PC-3 (cell line): Measurements from ENCODE around the gene HOXA6. TPM values are rescaled to one million over a fixed set of nuclear protein-coding genes. Genes with fewer than 3 reads are reported as not detected.

Experiments used
- ATAC-seq: fragments of 200-7000 bp; cut with Tn5 transposase; 2 replicates; pipeline ENCODE4 v1.9.1; 2020; ENCODE audit warnings: mild to moderate bottlenecking, moderate library complexity
- BruUV-seq: library from RNA; stranded (reverse); fragments of 400-500 nt; replicated peaks from 2 replicates; lab custom pipeline; 2021; lab: Mats Ljungman, UMichigan
- CTCF ChIA-PET: fragments of 300-600 bp; sonication (Branson Sonifier 250); formaldehyde crosslinking; loops from one replicate; lab custom pipeline; 2022; ENCODE audit warnings: antibody characterized with exemption; lab: Charles Lee
- POLR2A ChIA-PET: fragments of 300-600 bp; sonication (Branson Sonifier 250); formaldehyde crosslinking; loops from one replicate; lab custom pipeline; 2022; ENCODE audit warnings: antibody characterized with exemption; ENCODE audit not compliant: unreplicated experiment; lab: Charles Lee
- DNase-seq: peaks from one replicate; pipeline ENCODE4 v3.0.0-alpha.2; 2015
- H2AFZ ChIP-seq: fragments of 300-600 bp; sonication (generic); 2 replicates; pipeline ENCODE4 v1.6.0; 2016; ENCODE audit warnings: antibody characterized with exemption, low read length
- H3F3A ChIP-seq: fragments of 300-600 bp; sonication (generic); one replicate; pipeline ENCODE4 v1.6.0; 2017; ENCODE audit warnings: antibody characterized with exemption, low read length, control low read depth, mild to moderate bottlenecking; ENCODE audit not compliant: unreplicated experiment
- H3K27ac ChIP-seq: fragments of 300-600 bp; sonication (generic); 2 replicates; pipeline ENCODE4 v1.5.1; 2016; ENCODE audit warnings: mild to moderate bottlenecking, low read length
- H3K27me3 ChIP-seq: fragments of 300-600 bp; sonication (generic); 2 replicates; pipeline ENCODE4 v1.6.1; 2016; ENCODE audit warnings: low read length, mixed read lengths
- H3K36me3 ChIP-seq: fragments of 300-600 bp; sonication (generic); 2 replicates; pipeline ENCODE4 v1.6.1; 2016; ENCODE audit warnings: low read depth, mixed run types, low read length, mixed read lengths
- H3K4me1 ChIP-seq: fragments of 300-600 bp; sonication (generic); 2 replicates; pipeline ENCODE4 v1.5.1; 2016; ENCODE audit warnings: low read length; ENCODE audit not compliant: insufficient read depth
- H3K4me2 ChIP-seq: fragments of 300-600 bp; sonication (generic); 2 replicates; pipeline ENCODE4 v1.6.0; 2016; ENCODE audit warnings: low read length
- H3K4me3 ChIP-seq: fragments of 300-600 bp; sonication (generic); 2 replicates; pipeline ENCODE4 v1.5.1; 2016; ENCODE audit warnings: mild to moderate bottlenecking, low read length, mixed read lengths
- H3K79me2 ChIP-seq: fragments of 300-600 bp; sonication (generic); 2 replicates; pipeline ENCODE4 v1.6.1; 2017; ENCODE audit warnings: low read length, mixed read lengths
- H3K9ac ChIP-seq: fragments of 300-600 bp; sonication (generic); 2 replicates; pipeline ENCODE4 v1.6.0; 2016; ENCODE audit warnings: mild to moderate bottlenecking, low read length
- H3K9me2 ChIP-seq: fragments of 300-600 bp; sonication (generic); replicated peaks from 2 replicates; pipeline ENCODE4 v1.6.1; 2016; ENCODE audit warnings: mixed run types, low read length, mixed read lengths
- H3K9me3 ChIP-seq: fragments of 300-600 bp; sonication (generic); 2 replicates; pipeline ENCODE4 v1.6.1; 2016; ENCODE audit warnings: low read length, mixed read lengths
- H4K20me1 ChIP-seq: fragments of 300-600 bp; sonication (generic); 2 replicates; pipeline ENCODE4 v1.6.1; 2016; ENCODE audit warnings: low read length, mixed read lengths
- CTCF ChIP-seq: fragments of 300-600 bp; sonication (generic); conservative IDR thresholded peaks from 2 replicates; pipeline ENCODE4 v1.5.1; 2017; ENCODE audit warnings: antibody characterized with exemption, low read depth, mild to moderate bottlenecking, low read length
- EZH2 ChIP-seq: fragments of 300-600 bp; sonication (generic); IDR thresholded peaks from one replicate; pipeline ENCODE4 v1.6.1; 2017; ENCODE audit warnings: antibody characterized with exemption, mild to moderate bottlenecking, low read length; ENCODE audit not compliant: unreplicated experiment
- EZH2phosphoT487 ChIP-seq: fragments of 300-600 bp; sonication (generic); IDR thresholded peaks from 2 replicates; pipeline ENCODE4 v1.6.1; 2018; ENCODE audit warnings: mild to moderate bottlenecking, antibody characterized with exemption, low read length, borderline replicate concordance
- intact Hi-C: fragments of 100-400 bp; cut with micrococcal nuclease; formaldehyde crosslinking; loops from 2 replicates; pipeline ENCODE4 v1.9.0; 2023
- total RNA-seq: library from RNA; depleted of rRNA; stranded (reverse); fragments of >200 nt; gene quantifications from 2 replicates; pipeline ENCODE4 v1.2.3, GENCODE V29; 2014

HOXA6 gene
- total RNA-seq, 1 experiment from 2014 or later, result 8.3 TPM

GRCh38 chr7:27192546-27193334, 45.2 kb upstream of the HOXA6 start:
- H3K9me3 ChIP-seq, result no peaks in the 10 kb centered on the region
- intact Hi-C loops, result no loop called here
- peak overlapping the region; percentile 97 for H3K9ac ChIP-seq

GRCh38 chr7:27191833-27192545, 44.4 kb upstream of the HOXA6 start:
- Histone ChIP-seq H3K27ac (peak overlapping the region; percentile 97), H3K9me3 (no peaks in the 10 kb centered on the region), H3K9me2 (no peaks in the 10 kb centered on the region), H3K36me3 (no peaks in the 10 kb centered on the region), H3K27me3 (no peaks in the 10 kb centered on the region), H3K4me2 (peak overlapping the region; percentile 99), H3K9ac (peak overlapping the region; percentile 97), H3K79me2 (peaks cover 100% of the 10 kb centered on the region), H4K20me1 (peaks cover 7% of the 10 kb centered on the region; the same call in 1 of the 2 replicates), H2AFZ (no peak overlapping the region; the same call in 1 of the 2 replicates), H3K4me1 (peaks cover 42% of the 10 kb centered on the region), H3K4me3 (peak overlapping the region; percentile 91), H3F3A (no peaks in the 10 kb centered on the region)
- no TSS peak for BruUV-seq
- ATAC-seq, result peak; percentile 9
- ChIA-PET CTCF (no interaction called here), POLR2A (interaction anchor here (0.5 to 0.6 kb wide), 2 partner anchors 23 to 470 kb away, joined by 4 to 9 read pairs; no protein-coding TSS in a partner anchor)
- DNase-seq, result peak; percentile 51
- intact Hi-C loops, result no loop called here
- TF ChIP-seq CTCF (no peak), EZH2 (no peak), EZH2phosphoT487 (no peak)

More at GRCh38 chr7:27192546-27193334, 45.2 kb upstream of the HOXA6 start:
- H3K36me3 ChIP-seq, result 0 out of 2 replicates have a peak, but pooled peaks cover 3% of the 10 kb centered on the region
- peak; percentile 54 for DNase-seq
- POLR2A ChIA-PET, result interaction anchor here (0.5 to 0.6 kb wide), 2 partner anchors 24 to 469 kb away, joined by 4 to 9 read pairs; no protein-coding TSS in a partner anchor
- H3K4me2 ChIP-seq, result peak overlapping the region; percentile 99
- H3K27ac ChIP-seq, result peak overlapping the region; percentile 97
- no peaks in the 10 kb centered on the region for H3F3A ChIP-seq
- TF ChIP-seq EZH2, result no peak
- no peak for TF ChIP-seq EZH2phosphoT487
- no peak for TF ChIP-seq CTCF
- no TSS peak for BruUV-seq
- no peaks in the 10 kb centered on the region for H3K27me3 ChIP-seq
- peaks cover 100% of the 10 kb centered on the region for H3K79me2 ChIP-seq
- H3K4me1 ChIP-seq, result peaks cover 40% of the 10 kb centered on the region
- peak overlapping the region; percentile 36; the same call in 1 of the 2 replicates for H2AFZ ChIP-seq
- peak overlapping the region; percentile 91 for H3K4me3 ChIP-seq
- peaks cover 12% of the 10 kb centered on the region; the same call in 1 of the 2 replicates for H4K20me1 ChIP-seq
- CTCF ChIA-PET, result no interaction called here
- no peaks in the 10 kb centered on the region for H3K9me2 ChIP-seq
- ATAC-seq, result peak; percentile 1
